K562 (cell line): ENCODE measurements around the gene GNAS-AS1. TPM values are rescaled to one million over a fixed set of nuclear protein-coding genes. Genes with fewer than 3 reads are reported as not detected.

Source experiments
- BCL6 ChIP-seq: fragments of 250-450 bp; sonication (Bioruptor Pico); IDR thresholded peaks from 2 replicates; pipeline ENCODE4 v1.4.0; 2020
- EHMT2 ChIP-seq: fragments of 450-650 bp; IDR thresholded peaks from 2 replicates; pipeline ENCODE4 v1.6.1; 2018; ENCODE audit warnings: antibody characterized with exemption
- GABPB1 ChIP-seq: sonication (generic); formaldehyde crosslinking; IDR thresholded peaks from 2 replicates; pipeline ENCODE4 v1.8.0; 2022; ENCODE audit warnings: mild to moderate bottlenecking, missing genetic modification reagents
- KLF13 ChIP-seq: fragments of 450-650 bp; IDR thresholded peaks from 2 replicates; pipeline ENCODE4 v1.6.1; 2016; ENCODE audit warnings: missing genetic modification characterization, low read depth, mild to moderate bottlenecking, missing compliant biosample characterization, moderate library complexity, borderline replicate concordance
- KLF6 ChIP-seq: fragments of 250-450 bp; sonication (Bioruptor Pico); IDR thresholded peaks from 2 replicates; pipeline ENCODE4 v1.4.0; 2020; ENCODE audit warnings: mild to moderate bottlenecking, moderate library complexity, borderline replicate concordance
- MECOM ChIP-seq: fragments of 250-450 bp; sonication (Bioruptor Pico); IDR thresholded peaks from 2 replicates; pipeline ENCODE4 v1.8.0; 2022; ENCODE audit warnings: inconsistent platforms
- NCOA6 ChIP-seq: fragments of 450-650 bp; IDR thresholded peaks from 2 replicates; pipeline ENCODE4 v1.6.1; 2017; ENCODE audit warnings: mild to moderate bottlenecking
- POLR2AphosphoS5 ChIP-seq: IDR thresholded peaks from 2 replicates; pipeline ENCODE4 v1.6.1; 2011; ENCODE audit warnings: mild to moderate bottlenecking, low read depth, low read length, moderate library complexity; ENCODE audit not compliant: control insufficient read depth, insufficient read depth
- POLR2G ChIP-seq: fragments of 200-400 bp; formaldehyde crosslinking; IDR thresholded peaks from 2 replicates; pipeline ENCODE4 v1.6.1; 2017; ENCODE audit warnings: low read depth, mild to moderate bottlenecking, antibody characterized with exemption, low read length, moderate library complexity
- SIX5 ChIP-seq, 2 experiments: IDR thresholded peaks; 2 replicates each; pipeline ENCODE4 v1.6.1; 2011; ENCODE audit warnings: low read length in 2 of 2, borderline replicate concordance in 1 of 2, low read depth in 1 of 2, mild to moderate bottlenecking in 1 of 2, moderate library complexity in 1 of 2; ENCODE audit not compliant: insufficient read depth in 1 of 2
- STAT5A ChIP-seq: IDR thresholded peaks from 2 replicates; pipeline ENCODE4 v1.6.1; 2012; ENCODE audit warnings: low read length, inconsistent platforms, borderline replicate concordance
- TARDBP ChIP-seq: fragments of 450-650 bp; IDR thresholded peaks from 2 replicates; pipeline ENCODE4 v1.6.1; 2016
- TBP ChIP-seq: optimal IDR thresholded peaks from 2 replicates; pipeline ENCODE3; 2011; ENCODE audit warnings: low read depth, low read length, improper control_type of control experiment
- TCF3 ChIP-seq: sonication (generic); formaldehyde crosslinking; IDR thresholded peaks from 2 replicates; pipeline ENCODE4 v1.4.0; 2020; ENCODE audit warnings: mild to moderate bottlenecking, missing genetic modification reagents
- polyA plus RNA-seq, 8 experiments: library from polyadenylated mRNA; depleted of rRNA in 4 of 8; stranded (reverse) in 5 of 8; unstranded in 3 of 8; fragments of >200 nt; fragmentation: Nextera tagmentation in 2 of 8; fragmentation: Illumina TruSeq in 1 of 8; extraction: Ambion mirVana in 2 of 8; extraction: Trizol in 1 of 8; gene quantifications; 2 replicates each; pipeline versions ENCODE4 v1.2.1 to v1.2.3, GENCODE V29; 2011 to 2014; ENCODE audit warnings: inconsistent platforms in 1 of 8, missing spikeins in 1 of 8
- total RNA-seq, 7 experiments: library from RNA; depleted of rRNA in 6 of 7; stranded (reverse); fragments of >200 nt in 6 of 7; fragmentation: Illumina TruSeq in 2 of 7; extraction: Trizol in 2 of 7; gene quantifications; 2 replicates each; pipeline versions ENCODE4 v1.2.1 to v1.2.3, GENCODE V29; 2011 to 2021; ENCODE audit warnings: low replicate concordance in 1 of 7
- TF ChIP-seq, protein P1 (sequence below): fragments of 450-650 bp; IDR thresholded peaks from 2 replicates; pipeline ENCODE4 v1.6.1; 2016; ENCODE audit warnings: antibody characterized with exemption
- TF ChIP-seq, protein P2 (sequence below): fragments of 150-350 bp; IDR thresholded peaks from 2 replicates; pipeline ENCODE4 v1.6.1; 2014; ENCODE audit warnings: low read depth, mild to moderate bottlenecking, low read length, borderline replicate concordance
- TF ChIP-seq, protein P3 (sequence below), 3 experiments: fragments of 200-800 bp in 1 of 3; sonication (Bioruptor generic) in 1 of 3; sonication (generic) in 1 of 3; formaldehyde crosslinking in 1 of 3; IDR thresholded peaks; 2 replicates each; pipeline versions ENCODE4 v1.6.1 to v1.8.0; 2016 to 2022; ENCODE audit warnings: mild to moderate bottlenecking in 2 of 3, missing compliant biosample characterization in 2 of 3, missing genetic modification characterization in 2 of 3, missing genetic modification reagents in 1 of 3
- TF ChIP-seq, protein P4 (sequence below): fragments of 250-450 bp; sonication (Bioruptor Pico); IDR thresholded peaks from 2 replicates; pipeline ENCODE4 v1.9.0; 2021; ENCODE audit warnings: mild to moderate bottlenecking
- TF ChIP-seq, protein P5 (sequence below): fragments of 250-450 bp; sonication (Bioruptor Pico); IDR thresholded peaks from 2 replicates; pipeline ENCODE4 v1.5.0; 2022; ENCODE audit warnings: mild to moderate bottlenecking

Gene GNAS-AS1
- total and polyA plus RNA-seq, 9 of the 15 experiments (the other 6 are each of a cell fraction or from before 2014, with no cell fraction given) = 0.04 to 2.5 (median 0.25) TPM

DNA sequence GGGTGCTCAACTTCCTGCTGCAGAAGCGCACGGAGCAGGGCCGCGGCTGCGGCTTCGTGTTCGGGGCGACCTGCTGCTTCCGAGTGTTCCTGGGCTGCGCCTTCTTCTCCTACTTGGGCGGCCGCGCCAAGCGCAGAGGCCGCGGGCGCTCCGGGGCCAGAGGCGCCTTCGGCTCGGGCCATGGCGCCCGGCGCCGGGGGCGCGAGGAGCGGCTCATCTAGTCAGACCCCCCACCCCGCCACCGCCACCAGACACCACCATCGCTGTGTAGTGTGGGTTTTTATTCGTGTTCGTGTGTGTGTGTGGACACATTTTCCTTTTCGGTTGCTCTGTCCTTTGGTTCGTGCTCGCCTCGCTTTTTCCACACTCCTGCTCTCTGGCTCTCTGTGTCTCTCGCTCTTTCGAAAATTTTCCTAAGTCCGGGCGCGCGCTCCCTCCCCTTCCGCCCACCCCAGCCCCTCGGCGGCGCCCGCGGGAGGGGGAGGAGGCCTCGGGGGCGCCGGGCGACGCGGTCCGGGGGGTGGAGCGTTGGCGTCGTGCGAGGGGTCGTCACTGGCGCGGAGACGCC lies 39.9 kb upstream of the GNAS-AS1 start (continued):
- TF ChIP-seq BCL6 (CRISPR knock-in tag) = no peak
- TF ChIP-seq, protein P1, sequence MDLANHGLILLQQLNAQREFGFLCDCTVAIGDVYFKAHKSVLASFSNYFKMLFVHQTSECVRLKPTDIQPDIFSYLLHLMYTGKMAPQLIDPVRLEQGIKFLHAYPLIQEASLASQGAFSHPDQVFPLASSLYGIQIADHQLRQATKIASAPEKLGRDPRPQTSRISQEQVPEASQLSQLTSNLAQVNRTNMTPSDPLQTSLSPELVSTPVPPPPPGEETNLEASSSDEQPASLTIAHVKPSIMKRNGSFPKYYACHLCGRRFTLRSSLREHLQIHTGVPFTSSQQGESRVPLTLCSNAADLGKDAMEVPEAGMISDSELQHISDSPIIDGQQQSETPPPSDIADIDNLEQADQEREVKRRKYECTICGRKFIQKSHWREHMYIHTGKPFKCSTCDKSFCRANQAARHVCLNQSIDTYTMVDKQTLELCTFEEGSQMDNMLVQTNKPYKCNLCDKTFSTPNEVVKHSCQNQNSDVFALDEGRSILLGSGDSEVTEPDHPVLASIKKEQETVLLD = no peak
- TF ChIP-seq, protein P2, sequence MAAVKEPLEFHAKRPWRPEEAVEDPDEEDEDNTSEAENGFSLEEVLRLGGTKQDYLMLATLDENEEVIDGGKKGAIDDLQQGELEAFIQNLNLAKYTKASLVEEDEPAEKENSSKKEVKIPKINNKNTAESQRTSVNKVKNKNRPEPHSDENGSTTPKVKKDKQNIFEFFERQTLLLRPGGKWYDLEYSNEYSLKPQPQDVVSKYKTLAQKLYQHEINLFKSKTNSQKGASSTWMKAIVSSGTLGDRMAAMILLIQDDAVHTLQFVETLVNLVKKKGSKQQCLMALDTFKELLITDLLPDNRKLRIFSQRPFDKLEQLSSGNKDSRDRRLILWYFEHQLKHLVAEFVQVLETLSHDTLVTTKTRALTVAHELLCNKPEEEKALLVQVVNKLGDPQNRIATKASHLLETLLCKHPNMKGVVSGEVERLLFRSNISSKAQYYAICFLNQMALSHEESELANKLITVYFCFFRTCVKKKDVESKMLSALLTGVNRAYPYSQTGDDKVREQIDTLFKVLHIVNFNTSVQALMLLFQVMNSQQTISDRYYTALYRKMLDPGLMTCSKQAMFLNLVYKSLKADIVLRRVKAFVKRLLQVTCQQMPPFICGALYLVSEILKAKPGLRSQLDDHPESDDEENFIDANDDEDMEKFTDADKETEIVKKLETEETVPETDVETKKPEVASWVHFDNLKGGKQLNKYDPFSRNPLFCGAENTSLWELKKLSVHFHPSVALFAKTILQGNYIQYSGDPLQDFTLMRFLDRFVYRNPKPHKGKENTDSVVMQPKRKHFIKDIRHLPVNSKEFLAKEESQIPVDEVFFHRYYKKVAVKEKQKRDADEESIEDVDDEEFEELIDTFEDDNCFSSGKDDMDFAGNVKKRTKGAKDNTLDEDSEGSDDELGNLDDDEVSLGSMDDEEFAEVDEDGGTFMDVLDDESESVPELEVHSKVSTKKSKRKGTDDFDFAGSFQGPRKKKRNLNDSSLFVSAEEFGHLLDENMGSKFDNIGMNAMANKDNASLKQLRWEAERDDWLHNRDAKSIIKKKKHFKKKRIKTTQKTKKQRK = no peak
- no peak for TF ChIP-seq KLF13
- no peak for TF ChIP-seq GABPB1 (CRISPR knock-in tag)
- TF ChIP-seq STAT5A = no peak
- peak; percentile 69 for TF ChIP-seq POLR2G
- peak; percentile 35 for TF ChIP-seq TBP
- no peak for TF ChIP-seq TARDBP
- TF ChIP-seq POLR2AphosphoS5 = no peak
- TF ChIP-seq, protein P3, sequence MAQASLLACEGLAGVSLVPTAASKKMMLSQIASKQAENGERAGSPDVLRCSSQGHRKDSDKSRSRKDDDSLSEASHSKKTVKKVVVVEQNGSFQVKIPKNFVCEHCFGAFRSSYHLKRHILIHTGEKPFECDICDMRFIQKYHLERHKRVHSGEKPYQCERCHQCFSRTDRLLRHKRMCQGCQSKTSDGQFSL (CRISPR knock-in tag; IDR thresholded peaks at IDR 0.05) = peak; percentile 35; the same call in 1 of the 2 replicates
- TF ChIP-seq, protein P3 (tag; IDR thresholded peaks at IDR 0.05) = no peak
- no peak for TF ChIP-seq SIX5 (IDR thresholded peaks at IDR 0.05; ENCODE audit: borderline replicate concordance in 1 of 2, insufficient read depth in 1 of 2, low read depth in 1 of 2, low read length in 2 of 2)
- TF ChIP-seq NCOA6 = no peak
- TF ChIP-seq, protein P4, sequence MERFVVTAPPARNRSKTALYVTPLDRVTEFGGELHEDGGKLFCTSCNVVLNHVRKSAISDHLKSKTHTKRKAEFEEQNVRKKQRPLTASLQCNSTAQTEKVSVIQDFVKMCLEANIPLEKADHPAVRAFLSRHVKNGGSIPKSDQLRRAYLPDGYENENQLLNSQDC (CRISPR knock-in tag) = no peak
- TF ChIP-seq, protein P5, sequence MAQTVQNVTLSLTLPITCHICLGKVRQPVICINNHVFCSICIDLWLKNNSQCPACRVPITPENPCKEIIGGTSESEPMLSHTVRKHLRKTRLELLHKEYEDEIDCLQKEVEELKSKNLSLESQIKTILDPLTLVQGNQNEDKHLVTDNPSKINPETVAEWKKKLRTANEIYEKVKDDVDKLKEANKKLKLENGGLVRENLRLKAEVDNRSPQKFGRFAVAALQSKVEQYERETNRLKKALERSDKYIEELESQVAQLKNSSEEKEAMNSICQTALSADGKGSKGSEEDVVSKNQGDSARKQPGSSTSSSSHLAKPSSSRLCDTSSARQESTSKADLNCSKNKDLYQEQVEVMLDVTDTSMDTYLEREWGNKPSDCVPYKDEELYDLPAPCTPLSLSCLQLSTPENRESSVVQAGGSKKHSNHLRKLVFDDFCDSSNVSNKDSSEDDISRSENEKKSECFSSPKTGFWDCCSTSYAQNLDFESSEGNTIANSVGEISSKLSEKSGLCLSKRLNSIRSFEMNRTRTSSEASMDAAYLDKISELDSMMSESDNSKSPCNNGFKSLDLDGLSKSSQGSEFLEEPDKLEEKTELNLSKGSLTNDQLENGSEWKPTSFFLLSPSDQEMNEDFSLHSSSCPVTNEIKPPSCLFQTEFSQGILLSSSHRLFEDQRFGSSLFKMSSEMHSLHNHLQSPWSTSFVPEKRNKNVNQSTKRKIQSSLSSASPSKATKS = no peak
- no peak for TF ChIP-seq TCF3 (CRISPR knock-in tag)
- no peak for TF ChIP-seq KLF6 (CRISPR knock-in tag)
- TF ChIP-seq MECOM (CRISPR knock-in tag) = no peak
- no peak for TF ChIP-seq EHMT2
